NCI-H446 (cell line): Measurements from ENCODE around the gene EPN1.
"Not testable (repeated sequence)": the region's sequence is repeated elsewhere in the genome, so short reads cannot be mapped to it uniquely, and the experiment has no call there.

Experiments used
- DNase-seq, 2 experiments: peaks; one replicate each; lab custom pipeline; 2025; lab: John Stamatoyannopoulos, UW

EPN1 gene

DNA sequence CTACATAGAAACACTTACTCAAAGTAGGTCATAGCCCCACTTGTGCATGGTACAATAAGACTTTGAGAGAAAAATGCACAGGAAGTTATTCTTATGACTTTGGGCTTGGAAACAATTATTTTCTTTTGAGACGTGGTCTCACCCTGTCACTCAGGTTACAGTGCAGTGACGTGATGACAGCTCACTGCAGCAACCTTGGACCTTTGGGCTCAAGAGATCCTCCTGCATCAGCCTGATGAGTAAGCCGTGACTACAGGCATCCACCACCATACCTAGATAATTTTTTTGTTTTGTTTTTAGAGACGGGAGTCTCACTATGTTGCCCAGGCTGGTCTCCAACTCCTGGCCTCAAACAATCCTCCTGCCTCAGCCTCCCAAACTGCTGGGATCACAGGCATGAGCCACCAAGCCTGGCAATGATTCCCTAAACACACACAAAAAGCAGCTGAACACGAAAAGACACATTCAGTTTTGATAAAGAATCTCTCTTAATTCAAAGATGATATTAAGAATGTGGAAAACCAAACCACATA lies 45.3 kb downstream of the EPN1 start:
- DNase-seq = no peak

- DNase-seq = no peak
Observed at GRCh38 chr19:55720801-55721200, 45.8 kb downstream of the EPN1 start.

GRCh38 chr19:55723491-55723890 lies 48.5 kb downstream of the EPN1 start:
- no peak for DNase-seq

DNA sequence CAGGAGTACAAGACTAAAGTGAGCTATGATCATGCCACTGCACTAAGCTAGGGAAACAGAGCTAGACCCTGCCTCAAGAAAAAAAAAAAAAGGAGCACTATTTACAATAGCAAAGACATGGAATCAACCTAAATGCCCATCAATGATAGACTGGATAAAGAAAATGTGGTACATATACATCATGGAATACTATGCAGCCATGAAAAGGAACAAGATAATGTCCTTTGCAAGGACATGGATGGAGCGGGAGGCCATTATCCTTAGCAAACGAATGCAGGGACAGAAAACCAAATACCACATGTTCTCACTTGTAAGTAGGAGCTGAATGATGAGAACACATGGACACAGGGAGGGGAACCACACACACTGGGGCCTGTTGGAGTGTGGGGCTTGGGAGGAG lies 55.4 kb downstream of the EPN1 start:
- not testable (repeated sequence) for DNase-seq

DNA sequence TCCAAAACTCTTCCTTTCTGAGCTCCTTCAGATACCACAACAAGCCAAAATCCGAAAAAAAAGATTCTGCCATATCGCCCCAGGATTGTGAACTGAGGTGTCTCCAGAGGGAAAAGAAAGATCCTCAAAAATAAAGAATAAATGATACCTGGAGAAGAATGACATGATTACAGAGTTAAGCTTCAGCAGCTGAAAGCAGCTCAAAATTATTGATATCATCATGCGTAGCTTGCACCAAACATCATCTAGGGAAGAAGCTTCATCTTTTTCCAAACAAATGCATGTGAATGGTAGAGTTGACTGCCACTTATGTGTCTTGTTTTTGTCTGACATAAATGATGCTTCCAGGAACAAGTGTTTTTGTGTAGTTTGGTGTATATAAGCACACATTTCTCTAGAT lies 63.3 kb downstream of the EPN1 start, which contains the start of gene NLRP9:
Gene NLRP9 (minus strand): TSS at position 101 of the 400 bp plus-strand sequence. CDS start 28 bp downstream, at position 73.
- DNase-seq = no peak

- DNase-seq = no peak
Observed at GRCh38 chr19:55750715-55751114, 75.7 kb downstream of the EPN1 start.

DNA sequence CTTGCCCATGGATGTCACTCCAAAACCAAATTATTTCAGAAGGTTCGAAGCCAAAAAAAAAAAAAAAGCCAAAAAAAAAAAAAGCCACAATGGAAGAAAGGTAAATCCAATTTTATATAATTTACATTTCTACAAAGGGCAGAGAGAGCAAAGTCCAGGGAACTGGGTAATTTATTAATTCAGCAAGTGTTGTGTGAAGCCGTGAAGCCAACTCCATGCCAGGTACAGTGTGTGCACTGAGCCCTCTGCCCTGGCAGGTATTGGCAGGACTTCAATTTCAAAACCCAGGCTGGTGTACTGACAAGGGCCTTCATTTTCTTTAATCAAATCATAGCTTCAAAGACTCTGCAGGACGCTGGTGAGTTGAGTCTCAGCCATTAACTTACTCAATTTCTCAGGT lies 78.4 kb downstream of the EPN1 start:
- DNase-seq = no peak

- DNase-seq = not testable (repeated sequence)
Observed at GRCh38 chr19:55756808-55757207, 81.8 kb downstream of the EPN1 start.

DNA sequence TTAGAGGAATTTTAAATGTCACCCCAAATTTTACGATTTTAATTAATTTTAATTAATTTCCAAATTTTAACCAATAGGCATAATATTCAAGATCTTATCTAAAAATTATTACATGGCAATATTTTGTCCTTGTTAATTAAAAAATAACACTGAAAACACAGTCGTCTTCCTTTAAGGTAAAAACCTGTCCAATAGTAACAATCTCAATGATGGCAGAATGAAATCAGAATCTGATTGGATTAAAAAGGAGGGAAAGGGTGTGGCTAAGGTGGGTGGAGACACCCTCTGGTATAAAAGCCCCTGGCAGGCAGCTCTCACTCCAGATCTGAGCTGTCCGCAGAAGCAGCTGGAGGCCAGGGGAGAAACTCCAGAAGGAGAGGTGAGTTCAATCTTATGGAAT lies 83.8 kb downstream of the EPN1 start, which contains the start of gene RFPL4A:
Gene RFPL4A (plus strand): TSS at position 301 of the 400 bp plus-strand sequence. CDS start 2,704 bp downstream, outside the sequence.
- DNase-seq = not testable (repeated sequence)
